ENCODE results near the gene CST11. TPM values are rescaled to one million over a fixed set of nuclear protein-coding genes. Genes with fewer than 3 reads are reported as not detected.

CST11 gene
- total RNA-seq, 1 experiment from 2014 or later: not detected

GRCh38 chr20:23417861-23418260 is 34.8 kb downstream of the CST11 start:
- CTCF ChIA-PET: no interaction called here
- no peaks in the 10 kb centered on the region for H3K27me3 Mint-ChIP-seq (ENCODE audit: low read depth)
- H3K9me3 Mint-ChIP-seq: no peaks in the 10 kb centered on the region

More at GRCh38 chr20:23417861-23418260, 34.8 kb downstream of the CST11 start:
- ATAC-seq (no peak), DNase-seq (ENCODE audit: low spot score) (no peak)
- TF ChIP-seq SMAD3 (CRISPR knock-in tag; IDR thresholded peaks at IDR 0.05; ENCODE audit: borderline replicate concordance) (no peak), ZSCAN18 (CRISPR knock-in tag; IDR thresholded peaks at IDR 0.05) (no peak), NFATC4 (CRISPR knock-in tag; IDR thresholded peaks at IDR 0.05) (no peak), ZNF219 (CRISPR knock-in tag; IDR thresholded peaks at IDR 0.05; ENCODE audit: borderline replicate concordance) (no peak), TEAD4 (CRISPR knock-in tag; IDR thresholded peaks at IDR 0.05) (no peak), ELF4 (CRISPR knock-in tag; IDR thresholded peaks at IDR 0.05; ENCODE audit: low read depth) (no peak), ZNF232 (CRISPR knock-in tag; IDR thresholded peaks at IDR 0.05) (no peak), SMAD4 (CRISPR knock-in tag; IDR thresholded peaks at IDR 0.05) (no peak), ZNF423 (CRISPR knock-in tag; IDR thresholded peaks at IDR 0.05) (no peak), MAX (CRISPR knock-in tag; IDR thresholded peaks at IDR 0.05) (no peak), CREM (CRISPR knock-in tag; IDR thresholded peaks at IDR 0.05) (no peak), ZNF416 (CRISPR knock-in tag; IDR thresholded peaks at IDR 0.05) (no peak), RORB (CRISPR knock-in tag; IDR thresholded peaks at IDR 0.05) (no peak), OVOL2 (CRISPR knock-in tag; IDR thresholded peaks at IDR 0.05; ENCODE audit: borderline replicate concordance) (no peak)
- TF ChIP-seq, protein P1, sequence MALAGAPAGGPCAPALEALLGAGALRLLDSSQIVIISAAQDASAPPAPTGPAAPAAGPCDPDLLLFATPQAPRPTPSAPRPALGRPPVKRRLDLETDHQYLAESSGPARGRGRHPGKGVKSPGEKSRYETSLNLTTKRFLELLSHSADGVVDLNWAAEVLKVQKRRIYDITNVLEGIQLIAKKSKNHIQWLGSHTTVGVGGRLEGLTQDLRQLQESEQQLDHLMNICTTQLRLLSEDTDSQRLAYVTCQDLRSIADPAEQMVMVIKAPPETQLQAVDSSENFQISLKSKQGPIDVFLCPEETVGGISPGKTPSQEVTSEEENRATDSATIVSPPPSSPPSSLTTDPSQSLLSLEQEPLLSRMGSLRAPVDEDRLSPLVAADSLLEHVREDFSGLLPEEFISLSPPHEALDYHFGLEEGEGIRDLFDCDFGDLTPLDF (CRISPR knock-in tag; IDR thresholded peaks at IDR 0.05): no peak
- TF ChIP-seq, protein P2, sequence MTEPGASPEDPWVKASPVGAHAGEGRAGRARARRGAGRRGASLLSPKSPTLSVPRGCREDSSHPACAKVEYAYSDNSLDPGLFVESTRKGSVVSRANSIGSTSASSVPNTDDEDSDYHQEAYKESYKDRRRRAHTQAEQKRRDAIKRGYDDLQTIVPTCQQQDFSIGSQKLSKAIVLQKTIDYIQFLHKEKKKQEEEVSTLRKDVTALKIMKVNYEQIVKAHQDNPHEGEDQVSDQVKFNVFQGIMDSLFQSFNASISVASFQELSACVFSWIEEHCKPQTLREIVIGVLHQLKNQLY (CRISPR knock-in tag; IDR thresholded peaks at IDR 0.05): no peak
- TF ChIP-seq, protein P3, sequence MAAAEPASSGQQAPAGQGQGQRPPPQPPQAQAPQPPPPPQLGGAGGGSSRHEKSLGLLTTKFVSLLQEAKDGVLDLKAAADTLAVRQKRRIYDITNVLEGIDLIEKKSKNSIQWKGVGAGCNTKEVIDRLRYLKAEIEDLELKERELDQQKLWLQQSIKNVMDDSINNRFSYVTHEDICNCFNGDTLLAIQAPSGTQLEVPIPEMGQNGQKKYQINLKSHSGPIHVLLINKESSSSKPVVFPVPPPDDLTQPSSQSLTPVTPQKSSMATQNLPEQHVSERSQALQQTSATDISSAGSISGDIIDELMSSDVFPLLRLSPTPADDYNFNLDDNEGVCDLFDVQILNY (CRISPR knock-in tag; IDR thresholded peaks at IDR 0.05): no peak
- TF ChIP-seq, protein P4, sequence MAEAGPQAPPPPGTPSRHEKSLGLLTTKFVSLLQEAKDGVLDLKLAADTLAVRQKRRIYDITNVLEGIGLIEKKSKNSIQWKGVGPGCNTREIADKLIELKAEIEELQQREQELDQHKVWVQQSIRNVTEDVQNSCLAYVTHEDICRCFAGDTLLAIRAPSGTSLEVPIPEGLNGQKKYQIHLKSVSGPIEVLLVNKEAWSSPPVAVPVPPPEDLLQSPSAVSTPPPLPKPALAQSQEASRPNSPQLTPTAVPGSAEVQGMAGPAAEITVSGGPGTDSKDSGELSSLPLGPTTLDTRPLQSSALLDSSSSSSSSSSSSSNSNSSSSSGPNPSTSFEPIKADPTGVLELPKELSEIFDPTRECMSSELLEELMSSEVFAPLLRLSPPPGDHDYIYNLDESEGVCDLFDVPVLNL (CRISPR knock-in tag; IDR thresholded peaks at IDR 0.05; ENCODE audit: borderline replicate concordance, low read depth): no peak
- TF ChIP-seq, protein P5, sequence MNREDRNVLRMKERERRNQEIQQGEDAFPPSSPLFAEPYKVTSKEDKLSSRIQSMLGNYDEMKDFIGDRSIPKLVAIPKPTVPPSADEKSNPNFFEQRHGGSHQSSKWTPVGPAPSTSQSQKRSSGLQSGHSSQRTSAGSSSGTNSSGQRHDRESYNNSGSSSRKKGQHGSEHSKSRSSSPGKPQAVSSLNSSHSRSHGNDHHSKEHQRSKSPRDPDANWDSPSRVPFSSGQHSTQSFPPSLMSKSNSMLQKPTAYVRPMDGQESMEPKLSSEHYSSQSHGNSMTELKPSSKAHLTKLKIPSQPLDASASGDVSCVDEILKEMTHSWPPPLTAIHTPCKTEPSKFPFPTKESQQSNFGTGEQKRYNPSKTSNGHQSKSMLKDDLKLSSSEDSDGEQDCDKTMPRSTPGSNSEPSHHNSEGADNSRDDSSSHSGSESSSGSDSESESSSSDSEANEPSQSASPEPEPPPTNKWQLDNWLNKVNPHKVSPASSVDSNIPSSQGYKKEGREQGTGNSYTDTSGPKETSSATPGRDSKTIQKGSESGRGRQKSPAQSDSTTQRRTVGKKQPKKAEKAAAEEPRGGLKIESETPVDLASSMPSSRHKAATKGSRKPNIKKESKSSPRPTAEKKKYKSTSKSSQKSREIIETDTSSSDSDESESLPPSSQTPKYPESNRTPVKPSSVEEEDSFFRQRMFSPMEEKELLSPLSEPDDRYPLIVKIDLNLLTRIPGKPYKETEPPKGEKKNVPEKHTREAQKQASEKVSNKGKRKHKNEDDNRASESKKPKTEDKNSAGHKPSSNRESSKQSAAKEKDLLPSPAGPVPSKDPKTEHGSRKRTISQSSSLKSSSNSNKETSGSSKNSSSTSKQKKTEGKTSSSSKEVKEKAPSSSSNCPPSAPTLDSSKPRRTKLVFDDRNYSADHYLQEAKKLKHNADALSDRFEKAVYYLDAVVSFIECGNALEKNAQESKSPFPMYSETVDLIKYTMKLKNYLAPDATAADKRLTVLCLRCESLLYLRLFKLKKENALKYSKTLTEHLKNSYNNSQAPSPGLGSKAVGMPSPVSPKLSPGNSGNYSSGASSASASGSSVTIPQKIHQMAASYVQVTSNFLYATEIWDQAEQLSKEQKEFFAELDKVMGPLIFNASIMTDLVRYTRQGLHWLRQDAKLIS (CRISPR knock-in tag; IDR thresholded peaks at IDR 0.05; ENCODE audit: borderline replicate concordance): no peak
- H3K27ac Mint-ChIP-seq: no peak overlapping the region
- peaks cover 6% of the 10 kb centered on the region for H3K36me3 Mint-ChIP-seq
- no peak overlapping the region for H3K4me3 Mint-ChIP-seq
- peaks cover 26% of the 10 kb centered on the region for H3K4me1 Mint-ChIP-seq
- POLR2A ChIA-PET: no interaction called here
